Measurements from ENCODE around the gene SIM1.

- TF ChIP-seq GATA3 (IDR thresholded peaks at IDR 0.05; ENCODE audit: low read depth, low read length) (no peak), GATA2 (IDR thresholded peaks at IDR 0.05; ENCODE audit: low read depth, low read length) (no peak)
Measured at GRCh38 chr6:100372326-100373091, 92.2 kb downstream of the SIM1 start.

Data from SH-SY5Y (cell line).